Coronary artery (tissue), 2 donors: ENCODE results near the gene MFRP.

Source experiments
- DNase-seq: peaks from one replicate; pipeline ENCODE4 v3.0.0-alpha.2; 2017; ENCODE audit warnings: low spot score
- H3K27ac ChIP-seq, 2 donors: fragments of 200-600 bp; sonication (generic); one replicate each; pipeline ENCODE4 v1.5.1; 2016 to 2019
- H3K4me3 ChIP-seq: fragments of 200-600 bp; sonication (generic); 2 replicates; pipeline ENCODE4 v1.5.1; 2016; ENCODE audit warnings: mild to moderate bottlenecking, moderate library complexity
- CTCF ChIP-seq: fragments of 200-600 bp; sonication (generic); IDR thresholded peaks from one replicate; pipeline ENCODE4 v1.5.1; 2019; ENCODE audit warnings: antibody characterized with exemption

Gene MFRP

GRCh38 chr11:119376197-119376847 is 29.8 kb upstream of the MFRP start:
- no peak for DNase-seq
- TF ChIP-seq CTCF: no peak
- Histone ChIP-seq H3K27ac (peak overlapping the region; percentile 82 to 90), H3K4me3 (peak overlapping the region; percentile 5)

GRCh38 chr11:119375337-119376196 is 29.1 kb upstream of the MFRP start:
- no peak for TF ChIP-seq CTCF
- peak overlapping the region; percentile 5 for H3K4me3 ChIP-seq
- H3K27ac ChIP-seq: peak overlapping the region; percentile 82 to 90
- no peak for DNase-seq

- peak; percentile 38 for DNase-seq
- Histone ChIP-seq H3K4me3 (no peak overlapping the region), H3K27ac (peak overlapping the region; percentile 82 to 90)
- TF ChIP-seq CTCF: no peak
Measured at GRCh38 chr11:119374632-119375336, 28.3 kb upstream of the MFRP start.

GRCh38 chr11:119373921-119374631 is 27.6 kb upstream of the MFRP start:
- Histone ChIP-seq H3K27ac (peak overlapping the region; percentile 82 to 90), H3K4me3 (no peak overlapping the region)
- DNase-seq: peak; percentile 64
- TF ChIP-seq CTCF: peak; percentile 69

- TF ChIP-seq CTCF: no peak
- Histone ChIP-seq H3K4me3 (no peak overlapping the region), H3K27ac (no peak overlapping the region)
- no peak for DNase-seq
Measured at GRCh38 chr11:119373059-119373920, 26.8 kb upstream of the MFRP start.
